Measurements from ENCODE around the gene RNF112.
"Not testable (repeated sequence)": the region's sequence is repeated elsewhere in the genome, so short reads cannot be mapped to it uniquely, and the experiment has no call there.

Gene RNF112

GRCh38 chr17:19414396-19415280 lies 3.6 kb downstream of the RNF112 start:
- no peak for DNase-seq (ENCODE audit: low read depth)

GRCh38 chr17:19415311-19415710 lies 4.3 kb downstream of the RNF112 start:
- no peak for DNase-seq (ENCODE audit: low read depth)

DNA sequence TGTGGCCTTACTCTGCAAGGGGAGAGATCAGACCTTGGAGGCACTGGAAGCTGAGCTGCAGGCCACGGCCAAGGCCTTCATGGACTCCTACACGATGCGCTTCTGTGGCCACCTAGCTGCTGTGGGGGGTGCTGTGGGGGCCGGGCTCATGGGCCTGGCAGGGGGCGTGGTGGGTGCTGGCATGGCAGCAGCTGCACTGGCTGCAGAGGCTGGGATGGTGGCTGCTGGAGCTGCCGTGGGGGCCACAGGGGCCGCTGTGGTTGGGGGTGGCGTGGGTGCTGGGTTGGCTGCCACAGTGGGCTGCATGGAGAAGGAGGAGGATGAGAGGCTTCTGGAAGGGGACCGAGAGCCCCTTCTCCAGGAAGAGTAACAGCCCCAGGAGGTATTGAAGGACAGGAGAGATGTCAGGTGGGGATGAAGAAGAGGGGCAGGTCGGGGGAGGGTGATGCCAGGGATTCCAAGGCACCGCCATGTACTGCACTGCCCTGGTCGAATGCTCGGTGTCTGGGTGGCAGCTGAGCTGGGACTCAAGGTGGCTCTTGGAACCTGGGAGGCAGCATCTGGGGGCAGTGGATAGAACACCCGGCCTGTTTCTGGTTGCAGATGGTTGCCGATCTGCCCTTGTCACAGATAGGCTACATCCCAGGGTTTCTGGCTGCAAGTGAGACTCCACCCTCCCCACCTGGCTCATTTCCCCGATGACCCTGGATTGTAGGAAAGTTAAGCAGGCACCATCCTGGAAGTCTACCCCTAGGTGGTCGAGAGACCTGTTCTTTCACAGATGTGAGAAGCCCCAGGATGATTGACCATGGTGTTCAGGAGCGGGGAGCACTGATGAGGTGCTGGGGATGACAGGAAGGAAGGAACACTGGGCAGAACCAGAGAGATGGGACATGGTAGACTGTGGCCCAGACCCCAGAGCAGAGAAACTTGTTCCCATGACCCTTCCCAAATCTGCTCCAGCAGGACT lies 5.1 kb downstream of the RNF112 start:
- DNase-seq (ENCODE audit: low read depth): no peak

GRCh38 chr17:19417611-19418010 lies 6.6 kb downstream of the RNF112 start:
- DNase-seq (ENCODE audit: low read depth): no peak

GRCh38 chr17:19418251-19418992 lies 7.4 kb downstream of the RNF112 start:
- no peak for DNase-seq (ENCODE audit: low read depth)

DNA sequence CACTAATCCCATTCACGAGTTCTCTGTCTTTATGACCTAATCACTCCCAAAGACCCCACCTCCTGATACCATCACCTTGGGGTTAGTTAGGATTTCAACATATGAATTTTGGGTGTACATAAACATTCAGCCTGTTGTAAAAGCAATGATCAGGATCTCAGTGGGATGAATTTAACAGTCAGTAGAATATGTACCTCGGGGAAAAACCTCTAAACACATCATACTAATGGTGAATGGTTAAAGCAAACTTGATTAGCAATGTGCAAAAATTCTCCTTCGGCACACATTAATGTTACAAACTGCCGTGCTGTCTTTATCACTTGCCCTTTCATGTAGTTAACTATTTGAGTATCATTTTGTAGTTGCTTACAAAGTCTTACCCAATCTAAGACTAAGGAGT lies 10.2 kb downstream of the RNF112 start:
- no peak for DNase-seq (ENCODE audit: low read depth)

- DNase-seq (ENCODE audit: low read depth): no peak
These were observed 10.9 kb downstream of the RNF112 start for GRCh38 chr17:19421926-19422325.

DNA sequence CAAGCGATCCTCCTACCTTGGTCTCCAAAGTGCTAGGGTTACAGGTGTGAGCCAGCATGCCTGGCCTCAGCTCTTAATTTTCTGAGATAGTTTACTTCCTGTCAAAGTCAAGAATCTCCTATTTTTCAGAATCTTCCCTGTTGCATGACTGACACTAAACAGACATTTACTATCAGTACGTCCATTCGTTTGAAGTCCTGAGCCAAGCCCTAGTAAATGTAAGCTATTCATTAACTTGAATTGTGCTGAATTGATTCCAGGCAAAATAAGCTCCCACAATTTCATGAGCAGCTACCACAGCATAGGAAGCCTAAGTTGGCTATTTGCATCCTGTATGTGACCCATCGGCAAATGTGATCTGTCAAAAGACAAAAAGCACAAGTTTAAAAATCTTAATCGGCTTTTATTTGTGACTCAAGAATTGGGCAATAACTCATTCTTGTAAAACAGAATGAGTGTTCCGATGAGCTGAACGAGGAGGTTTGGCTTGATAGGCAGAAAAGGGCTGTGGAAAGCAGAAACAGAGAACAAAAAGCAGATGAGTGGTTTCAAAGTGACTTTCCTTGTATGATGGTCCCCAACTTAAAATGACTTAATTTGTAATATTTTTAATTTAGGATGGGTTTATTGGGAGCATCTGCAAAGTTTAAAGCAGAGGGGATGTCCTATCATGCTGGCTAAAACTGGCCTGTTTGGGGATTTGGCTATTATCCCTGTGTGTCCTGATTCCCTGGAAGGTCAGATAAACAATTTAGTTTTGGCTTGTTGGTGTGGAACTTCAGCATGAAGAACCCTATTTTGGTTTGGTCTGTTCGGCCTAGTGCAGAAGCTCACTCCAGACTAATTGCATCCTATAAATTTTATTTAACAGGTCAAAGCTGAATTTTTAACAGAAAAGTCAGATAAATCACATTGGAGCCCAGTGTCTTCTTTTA lies 14.2 kb downstream of the RNF112 start:
- no peak for DNase-seq (ENCODE audit: low read depth)

DNA sequence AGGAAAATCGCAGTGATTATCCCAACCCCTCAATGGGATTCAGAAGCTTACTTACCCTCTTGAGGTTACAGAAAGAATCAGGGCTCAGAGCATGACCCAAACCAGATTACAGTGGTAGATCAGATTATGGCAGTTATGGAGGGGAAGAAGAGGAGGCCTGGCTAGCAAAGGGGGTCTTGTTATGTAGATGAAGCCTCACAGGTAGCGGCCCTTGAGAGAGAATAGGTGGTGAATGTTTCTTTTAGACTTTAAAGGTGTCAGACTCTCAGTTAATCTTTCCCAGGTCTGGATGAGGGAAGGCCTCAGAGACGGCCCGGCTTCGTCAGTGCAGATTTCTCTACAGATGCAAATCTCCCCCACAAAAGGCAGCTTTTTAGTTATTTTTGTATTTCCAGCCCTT lies 15.6 kb downstream of the RNF112 start:
- no peak for DNase-seq (ENCODE audit: low read depth)

DNA sequence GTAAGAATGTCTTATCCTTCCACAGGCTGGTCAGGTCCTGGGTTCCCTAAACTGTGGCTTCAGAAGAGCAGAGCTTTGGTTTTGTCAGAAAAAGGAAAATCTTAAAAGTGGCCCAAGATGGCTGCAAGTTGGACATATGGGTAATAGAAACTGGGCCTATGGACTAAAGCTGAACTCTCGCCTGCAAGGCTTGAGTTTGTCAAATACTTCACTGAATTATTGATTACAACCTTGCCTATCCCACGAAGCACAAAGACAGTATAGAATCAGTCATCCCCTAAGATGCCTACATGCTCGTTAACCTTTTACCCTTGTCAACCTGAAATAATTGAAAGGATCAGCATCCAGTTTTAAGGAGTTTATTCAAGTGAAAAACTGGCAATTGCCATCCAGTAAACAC lies 20.7 kb downstream of the RNF112 start:
- no peak for DNase-seq (ENCODE audit: low read depth)

- no peak for DNase-seq (ENCODE audit: low read depth)
These were observed 22.2 kb downstream of the RNF112 start for GRCh38 chr17:19433255-19433654.

DNA sequence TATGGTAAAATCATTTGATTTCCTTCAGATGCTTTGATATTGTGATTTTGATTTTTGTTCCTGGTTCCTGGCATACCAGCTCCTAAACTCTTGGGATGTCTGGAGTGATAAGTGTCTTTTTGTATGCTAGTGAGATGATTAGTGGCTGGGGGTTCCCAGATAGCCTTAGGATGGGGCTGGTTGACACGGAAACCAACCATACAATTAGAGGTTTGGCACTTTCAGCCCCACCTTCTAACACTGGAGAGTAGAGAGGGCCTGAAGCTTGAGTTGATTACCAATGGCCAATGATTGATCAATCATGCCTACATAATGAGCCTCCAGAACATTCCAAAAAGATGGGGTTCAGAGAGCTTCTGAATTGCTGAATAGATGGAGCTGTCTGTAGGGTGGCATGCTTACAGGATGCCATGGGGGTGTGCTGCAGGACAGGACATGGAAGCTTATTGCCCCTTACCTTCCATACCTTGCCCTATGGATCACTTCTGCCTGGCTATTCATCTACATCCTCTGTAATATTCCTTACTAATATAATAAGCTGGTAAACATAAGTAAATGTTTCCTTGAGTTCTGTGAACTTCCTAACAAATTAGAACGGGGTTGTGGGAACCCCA lies 22.8 kb downstream of the RNF112 start:
- no peak for DNase-seq (ENCODE audit: low read depth)

DNA sequence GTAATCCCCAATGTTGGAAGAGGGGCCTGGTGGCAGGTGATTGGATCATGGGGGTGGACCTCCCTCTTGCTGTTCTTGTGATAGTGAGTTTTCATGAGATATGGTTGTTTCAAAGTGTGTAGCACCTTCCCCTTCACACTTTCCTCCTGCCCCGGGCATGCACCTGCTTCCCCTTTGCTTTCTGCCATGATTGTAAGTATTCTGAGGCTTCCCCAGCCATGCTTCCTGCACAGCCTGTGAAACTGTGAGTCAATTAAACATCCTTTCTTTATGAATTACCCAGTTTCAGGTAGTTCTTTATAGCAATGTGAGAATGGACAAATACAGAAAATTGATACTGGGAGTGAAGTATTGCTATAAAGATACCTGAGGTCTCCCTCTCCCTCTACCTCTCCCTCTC lies 29.4 kb downstream of the RNF112 start:
- no peak for DNase-seq (ENCODE audit: low read depth)

GRCh38 chr17:19441288-19441687 lies 30.3 kb downstream of the RNF112 start:
- DNase-seq (ENCODE audit: low read depth): not testable (repeated sequence)

DNA sequence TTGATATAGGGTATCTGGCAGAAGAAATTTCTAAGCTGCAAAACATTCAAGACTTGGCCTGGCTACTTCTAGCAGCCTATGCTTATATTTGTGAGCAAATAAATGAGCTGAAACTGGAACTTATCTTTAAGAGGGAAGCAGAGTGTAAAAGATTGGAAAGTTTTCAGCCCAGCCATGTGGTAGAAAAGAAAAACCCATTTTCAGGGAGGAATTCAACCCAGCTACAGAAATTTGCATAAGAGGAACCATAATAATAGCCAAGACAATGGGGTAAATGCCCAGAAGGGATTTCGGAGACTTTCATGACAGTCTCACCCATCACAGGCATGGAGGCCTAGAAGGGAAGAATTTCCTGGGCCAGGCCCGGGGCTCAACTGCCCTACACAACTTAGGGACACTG lies 31.7 kb downstream of the RNF112 start:
- no peak for DNase-seq (ENCODE audit: low read depth)

GRCh38 chr17:19443148-19443547 lies 32.1 kb downstream of the RNF112 start:
- no peak for DNase-seq (ENCODE audit: low read depth)

- no peak for DNase-seq (ENCODE audit: low read depth)
These were observed 34.1 kb downstream of the RNF112 start for GRCh38 chr17:19445105-19445504.

GRCh38 chr17:19446577-19446976 lies 35.5 kb downstream of the RNF112 start:
- not testable (repeated sequence) for DNase-seq (ENCODE audit: low read depth)

- DNase-seq (ENCODE audit: low read depth): peak; percentile 27
These were observed 36.1 kb downstream of the RNF112 start for GRCh38 chr17:19447085-19447583.

Data from non-pigmented ciliary epithelial cell (primary cell).